B cell (primary cell): Measurements from ENCODE around the gene HDGF. TPM values are rescaled to one million over a fixed set of nuclear protein-coding genes. Genes with fewer than 3 reads are reported as not detected.

Experiments used
- ATAC-seq: fragments of 200-7000 bp; cut with Tn5 transposase; one replicate; pipeline ENCODE4 v1.10.0; 2021; ENCODE audit warnings: low read depth, mild to moderate bottlenecking, moderate number of reproducible peaks, moderate library complexity
- CTCF ChIA-PET: fragments of 350-600 bp; sonication (Branson Sonifier 250); formaldehyde crosslinking; loops from one replicate; lab custom pipeline; 2021; ENCODE audit warnings: antibody characterized with exemption, inconsistent platforms; lab: Charles Lee
- POLR2A ChIA-PET: fragments of 350-600 bp; sonication (Branson Sonifier 250); formaldehyde crosslinking; loops from one replicate; lab custom pipeline; 2021; ENCODE audit warnings: antibody characterized with exemption; lab: Charles Lee
- DNase-seq: peaks from one replicate; pipeline ENCODE4 v3.0.0; 2013
- H2AFZ ChIP-seq: 2 replicates; pipeline ENCODE4 v1.6.1; 2012; ENCODE audit warnings: mild to moderate bottlenecking, low read depth, low read length; ENCODE audit not compliant: insufficient read depth, poor library complexity, severe bottlenecking
- H3K27ac ChIP-seq, 2 donors: 1 replicate in 1 of 2; 2 replicates in 1 of 2; pipeline ENCODE4 v1.5.1; 2012 to 2013; ENCODE audit warnings: low read length in 2 of 2, mild to moderate bottlenecking in 2 of 2, moderate library complexity in 1 of 2
- H3K27me3 ChIP-seq, 4 experiments: fragments of 200-600 bp in 1 of 4; sonication (generic) in 1 of 4; replicated peaks in 1 of 4; 1 replicate in 2 of 4; 2 replicates in 2 of 4; pipeline versions ENCODE4 v1.6.1 to v1.7.0; 2013 to 2016; ENCODE audit warnings: low read length in 3 of 4, mild to moderate bottlenecking in 2 of 4, mixed read lengths in 1 of 4, moderate library complexity in 1 of 4; ENCODE audit not compliant: insufficient read depth in 4 of 4, control insufficient read depth in 3 of 4; ENCODE audit errors: control extremely low read depth in 1 of 4
- H3K36me3 ChIP-seq, 2 experiments: replicated peaks in 1 of 2; 1 replicate in 1 of 2; 2 replicates in 1 of 2; pipeline versions ENCODE4 v1.6.1 to v1.7.1; 2013; ENCODE audit warnings: low read length in 1 of 2; ENCODE audit not compliant: insufficient read depth in 2 of 2, control insufficient read depth in 1 of 2; ENCODE audit errors: control extremely low read depth in 1 of 2, extremely low read depth in 1 of 2
- H3K4me1 ChIP-seq, 2 donors: fragments of 200-600 bp in 1 of 2; sonication (generic) in 1 of 2; 1 replicate in 1 of 2; 2 replicates in 1 of 2; pipeline versions ENCODE4 v1.5.1 to v1.6.1; 2013 to 2017; ENCODE audit warnings: low read length in 2 of 2; ENCODE audit not compliant: control insufficient read depth in 2 of 2, insufficient read depth in 2 of 2
- H3K4me2 ChIP-seq: replicated peaks from 2 replicates; pipeline ENCODE3; 2012; ENCODE audit warnings: mild to moderate bottlenecking, low read depth, low read length; ENCODE audit not compliant: poor library complexity, severe bottlenecking
- H3K4me3 ChIP-seq, 5 experiments: fragments of 200-600 bp in 1 of 5; sonication (generic) in 1 of 5; 1 replicate in 3 of 5; 2 replicates in 2 of 5; pipeline versions ENCODE4 v1.5.1 to v1.7.0; 2011 to 2016; ENCODE audit warnings: low read length in 4 of 5, mild to moderate bottlenecking in 4 of 5, low read depth in 2 of 5, control low read depth in 1 of 5, moderate library complexity in 1 of 5; ENCODE audit not compliant: insufficient read depth in 1 of 5; ENCODE audit errors: control extremely low read depth in 1 of 5, extremely low read depth in 1 of 5
- H3K79me2 ChIP-seq: fragments of 200-600 bp; sonication (generic); one replicate; pipeline ENCODE4 v1.6.0; 2016; ENCODE audit warnings: low read length; ENCODE audit not compliant: control insufficient read depth, insufficient read depth
- H3K9ac ChIP-seq: fragments of 200-600 bp; sonication (generic); 2 replicates; pipeline ENCODE4 v1.6.1; 2017; ENCODE audit warnings: mild to moderate bottlenecking, low read length, moderate library complexity
- H3K9me3 ChIP-seq, 3 donors: one replicate each; pipeline versions ENCODE4 v1.6.1 to v1.7.1; 2013; ENCODE audit warnings: low read length in 2 of 3; ENCODE audit not compliant: control insufficient read depth in 2 of 3, insufficient read depth in 1 of 3; ENCODE audit errors: control extremely low read depth in 1 of 3
- H4K20me1 ChIP-seq: 2 replicates; pipeline ENCODE4 v1.6.0; 2012; ENCODE audit warnings: mild to moderate bottlenecking, low read length; ENCODE audit not compliant: insufficient read depth, control insufficient read depth, poor library complexity, severe bottlenecking
- H3K27ac Mint-ChIP-seq: one replicate; pipeline ENCODE4 v1.8.0; 2021; ENCODE audit warnings: mixed read lengths
- H3K27me3 Mint-ChIP-seq: one replicate; pipeline ENCODE4 v1.8.0; 2021; ENCODE audit warnings: mixed read lengths
- H3K4me1 Mint-ChIP-seq: one replicate; pipeline ENCODE4 v1.8.0; 2021; ENCODE audit warnings: mixed read lengths
- H3K4me3 Mint-ChIP-seq: one replicate; pipeline ENCODE4 v1.8.0; 2021; ENCODE audit warnings: mixed read lengths
- H3K9me3 Mint-ChIP-seq: one replicate; pipeline ENCODE4 v1.8.0; 2022; ENCODE audit warnings: mixed read lengths; ENCODE audit not compliant: insufficient read depth
- EZH2 ChIP-seq: IDR thresholded peaks from 2 replicates; pipeline ENCODE4 v1.6.1; 2012; ENCODE audit warnings: borderline replicate concordance, low read depth, mild to moderate bottlenecking, moderate library complexity, low read length; ENCODE audit not compliant: insufficient read depth, poor library complexity, severe bottlenecking
- WGBS: methylation state at CpG from one replicate; pipeline ENCODE4 v1.1.5; 2013; ENCODE audit warnings: missing lambda C conversion rate; ENCODE audit not compliant: insufficient coverage; 5-methylcytosine and 5-hydroxymethylcytosine counted together
- intact Hi-C: fragments of 100-400 bp; cut with micrococcal nuclease; formaldehyde crosslinking; loops from one replicate; pipeline ENCODE4 v1.10.0; 2022
- polyA plus RNA-seq: library from polyadenylated mRNA; depleted of rRNA; stranded (reverse); fragments of >200 nt; gene quantifications from 2 replicates; pipeline ENCODE4 v1.2.3, GENCODE V29; 2012
- total RNA-seq, 2 donors: library from RNA; stranded (reverse); fragments of 120-200 nt in 1 of 2; gene quantifications; 1 replicate in 1 of 2; 2 replicates in 1 of 2; pipeline versions ENCODE4 v1.2.3 to v1.2.4, GENCODE V29; 2013 to 2022
- TF ChIP-seq, protein P1 (sequence below): fragments of 200-600 bp; IDR thresholded peaks from one replicate; pipeline ENCODE4 v1.8.0; 2022; ENCODE audit warnings: antibody characterized with exemption, mild to moderate bottlenecking

The HDGF gene
- total and polyA plus RNA-seq, 2 donors (not counting 1 experiment from before 2014, with no cell fraction given) = 40.3 to 89.9 TPM

DNA sequence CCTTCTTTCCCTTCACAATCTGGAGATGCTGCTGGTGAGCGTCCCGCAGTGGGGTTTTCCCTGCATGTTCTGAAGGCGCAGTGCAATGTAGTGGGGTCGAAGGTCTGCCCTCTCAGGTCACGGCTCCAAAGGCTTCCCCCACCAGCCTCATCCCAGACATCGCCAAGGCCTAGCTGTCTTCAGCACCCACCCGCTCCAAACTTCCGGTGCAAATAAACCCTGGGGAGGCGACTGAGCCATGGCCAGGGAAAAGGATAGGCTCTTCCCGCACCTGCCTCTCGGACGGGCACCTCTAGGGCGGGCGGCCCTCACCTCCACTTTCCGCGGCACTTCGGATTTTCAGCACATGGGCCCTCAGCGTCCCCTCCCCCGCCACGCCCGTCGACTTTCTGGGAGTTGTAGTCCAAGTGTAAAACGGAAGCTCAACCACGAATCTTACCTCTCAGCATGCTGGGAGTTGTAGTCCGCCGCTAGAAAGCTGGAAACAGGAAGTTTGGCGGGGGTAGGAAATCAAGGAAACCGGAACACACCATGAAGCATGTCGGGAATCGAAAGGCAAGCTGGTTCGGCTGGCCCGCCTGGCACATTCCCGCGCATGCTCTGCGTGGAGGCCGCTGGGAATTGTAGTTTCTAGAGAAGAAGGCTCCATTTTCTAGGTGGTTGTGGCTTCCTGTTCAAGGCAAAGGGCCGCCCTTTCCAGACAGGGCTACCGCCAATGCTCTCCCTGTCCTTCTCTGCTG is 10.6 kb downstream of the HDGF start, which contains the start of gene MRPL24:
Gene MRPL24, minus strand, starts transcription at position 348 of the 740 bp plus-strand sequence. CDS start 2,384 bp downstream, outside the sequence.
- Histone ChIP-seq H3K36me3 (peaks cover 0 to 47% of the 10 kb centered on the region in 2 experiments), H3K4me1 (peaks cover 15 to 20% of the 10 kb centered on the region in 2 donors), H4K20me1 (no peaks in the 10 kb centered on the region), H2AFZ (peak within 1 kb of the TSS; percentile 86), H3K27ac (peak within 1 kb of the TSS; percentile 77 to 95), H3K4me2 (peak within 1 kb of the TSS; percentile 84), H3K9me3 (no peaks in the 10 kb centered on the region), H3K79me2 (peaks cover 21% of the 10 kb centered on the region), H3K9ac (peak within 1 kb of the TSS; percentile 75), H3K4me3 (peak within 1 kb of the TSS; percentile 45 to 85 (median 71)), H3K27me3 (no peaks in the 10 kb centered on the region)
- WGBS = 0% methylated on average over 27 of the region's 38 CpGs
- Mint-ChIP-seq H3K4me3 (peak within 1 kb of the TSS; percentile 96), H3K27ac (peak within 1 kb of the TSS; percentile 98), H3K4me1 (peaks cover 36% of the 10 kb centered on the region), H3K9me3 (peaks cover 2% of the 10 kb centered on the region), H3K27me3 (no peaks in the 10 kb centered on the region)
- intact Hi-C loops = loop anchor here (1.0 kb wide), 3 partner anchors 10 to 26 kb away; partner anchors contain the start of genes HDGF, ISG20L2, METTL25B and PRCC
- ChIA-PET CTCF (interaction anchor here (0.6 to 5.1 kb wide), 10 partner anchors 11 to 115 kb away, joined by 3 to 43 read pairs (median 5); partner anchors contain the start of genes ISG20L2, METTL25B and PRCC), POLR2A (interaction anchor here (0.9 to 2.8 kb wide), 7 partner anchors 11 to 240 kb away, joined by 3 to 43 read pairs (median 7); partner anchors contain the start of genes HDGF, ISG20L2, METTL25B and PRCC)
- ATAC-seq = peak; percentile 90
- DNase-seq = peak; percentile 98
- no peak for TF ChIP-seq EZH2
- TF ChIP-seq, protein P1, sequence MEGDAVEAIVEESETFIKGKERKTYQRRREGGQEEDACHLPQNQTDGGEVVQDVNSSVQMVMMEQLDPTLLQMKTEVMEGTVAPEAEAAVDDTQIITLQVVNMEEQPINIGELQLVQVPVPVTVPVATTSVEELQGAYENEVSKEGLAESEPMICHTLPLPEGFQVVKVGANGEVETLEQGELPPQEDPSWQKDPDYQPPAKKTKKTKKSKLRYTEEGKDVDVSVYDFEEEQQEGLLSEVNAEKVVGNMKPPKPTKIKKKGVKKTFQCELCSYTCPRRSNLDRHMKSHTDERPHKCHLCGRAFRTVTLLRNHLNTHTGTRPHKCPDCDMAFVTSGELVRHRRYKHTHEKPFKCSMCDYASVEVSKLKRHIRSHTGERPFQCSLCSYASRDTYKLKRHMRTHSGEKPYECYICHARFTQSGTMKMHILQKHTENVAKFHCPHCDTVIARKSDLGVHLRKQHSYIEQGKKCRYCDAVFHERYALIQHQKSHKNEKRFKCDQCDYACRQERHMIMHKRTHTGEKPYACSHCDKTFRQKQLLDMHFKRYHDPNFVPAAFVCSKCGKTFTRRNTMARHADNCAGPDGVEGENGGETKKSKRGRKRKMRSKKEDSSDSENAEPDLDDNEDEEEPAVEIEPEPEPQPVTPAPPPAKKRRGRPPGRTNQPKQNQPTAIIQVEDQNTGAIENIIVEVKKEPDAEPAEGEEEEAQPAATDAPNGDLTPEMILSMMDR = no peak
